ENCODE results near the gene RBMY1A1. TPM values are rescaled to one million over a fixed set of nuclear protein-coding genes. Genes with fewer than 3 reads are reported as not detected.
"Not testable (repeated sequence)": the region's sequence is repeated elsewhere in the genome, so short reads cannot be mapped to it uniquely, and the experiment has no call there.

The RBMY1A1 gene
- total and polyA plus RNA-seq, 4 donors, result not detected

- DNase-seq (no peak), ATAC-seq (ENCODE audit: insufficient read depth, low FRiP score) (no peak)
- Histone ChIP-seq H3K4me1 (ENCODE audit: control insufficient read depth in 5 of 5, insufficient read depth in 5 of 5, low read length in 5 of 5) (no peaks in the 10 kb centered on the region), H3K36me3 (ENCODE audit: control insufficient read depth in 4 of 4, insufficient read depth in 4 of 4, low read length in 4 of 4) (no peaks in the 10 kb centered on the region), H3K9ac (ENCODE audit: insufficient read depth in 1 of 2, low read length in 2 of 2) (no peak overlapping the region), H3K27me3 (ENCODE audit: control insufficient read depth in 3 of 3, insufficient read depth in 3 of 3, low read length in 2 of 3) (no peaks in the 10 kb centered on the region), H3K9me3 (ENCODE audit: control insufficient read depth in 4 of 4, insufficient read depth in 3 of 4, low read length in 3 of 4) (no peaks in the 10 kb centered on the region), H3K27ac (ENCODE audit: low read depth in 1 of 2, low read length in 1 of 2) (no peak overlapping the region), H3K4me3 (no peak overlapping the region)
- TF ChIP-seq CTCF (IDR thresholded peaks at IDR 0.05; ENCODE audit: control extremely low read depth, extremely low read depth), result no peak
- WGBS, 2 donors, result 75% methylated on average over 6 of the region's 6 CpGs; no CpG with 5 or more reads in 1 of the 2 donors
Measured at GRCh38 chrY:21592059-21592458, 57.4 kb downstream of the RBMY1A1 start.

GRCh38 chrY:21596287-21596686, 61.6 kb downstream of the RBMY1A1 start:
- H3K27ac ChIP-seq (ENCODE audit: low read depth in 1 of 2, low read length in 1 of 2); H3K4me3 ChIP-seq; DNase-seq; H3K27me3 ChIP-seq (ENCODE audit: control insufficient read depth in 3 of 3, insufficient read depth in 3 of 3, low read length in 2 of 3); H3K9ac ChIP-seq (ENCODE audit: insufficient read depth in 1 of 2, low read length in 2 of 2); ATAC-seq (ENCODE audit: insufficient read depth, low FRiP score); H3K4me1 ChIP-seq (ENCODE audit: control insufficient read depth in 5 of 5, insufficient read depth in 5 of 5, low read length in 5 of 5); H3K9me3 ChIP-seq (ENCODE audit: control insufficient read depth in 4 of 4, insufficient read depth in 3 of 4, low read length in 3 of 4); H3K36me3 ChIP-seq (ENCODE audit: control insufficient read depth in 4 of 4, insufficient read depth in 4 of 4, low read length in 4 of 4): not testable (repeated sequence)
- WGBS, 2 donors, result 78% methylated on average over 10 of the region's 16 CpGs; no CpG with 5 or more reads in 1 of the 2 donors

Other genes with a start within 250 kb of the RBMY1A1 start
- gene RBMY1B, start 23.5 kb upstream of the RBMY1A1 start, total RNA-seq, result not detected
- not detected for gene RBMY1B, start 23.5 kb upstream of the RBMY1A1 start, polyA plus RNA-seq

Measured in lung (tissue), 12 donors.